HFFc6 (cell line): ENCODE data around the gene PRKAR1B. TPM values are rescaled to one million over a fixed set of nuclear protein-coding genes. Genes with fewer than 3 reads are reported as not detected.

ENCODE experiments used
- DNase-seq: peaks from one replicate; pipeline ENCODE4 v3.0.0-alpha.2; 2018
- H3K27ac Mint-ChIP-seq: 2 replicates; pipeline ENCODE4 v1.8.0; 2020; ENCODE audit warnings: mild to moderate bottlenecking, mixed read lengths
- H3K27me3 Mint-ChIP-seq: 2 replicates; pipeline ENCODE4 v1.8.0; 2021; ENCODE audit warnings: mild to moderate bottlenecking, moderate library complexity, mixed read lengths; ENCODE audit not compliant: insufficient read depth
- H3K36me3 Mint-ChIP-seq: 2 replicates; pipeline ENCODE4 v1.8.0; 2021; ENCODE audit warnings: low read depth, mixed read lengths
- H3K4me1 Mint-ChIP-seq: 2 replicates; pipeline ENCODE4 v1.8.0; 2020; ENCODE audit warnings: low read depth, mixed read lengths
- H3K4me3 Mint-ChIP-seq: 2 replicates; pipeline ENCODE4 v1.8.0; 2020; ENCODE audit warnings: mild to moderate bottlenecking, moderate library complexity, mixed read lengths
- H3K9me3 Mint-ChIP-seq: 2 replicates; pipeline ENCODE4 v1.8.0; 2020; ENCODE audit warnings: mild to moderate bottlenecking, mixed read lengths
- total RNA-seq, 6 experiments: library from RNA; stranded (reverse); fragmentation: NEBNext Ultra II Directional; extraction: Animal tissue kit (Norgen Biotek cat#: 25700); gene quantifications; 2 replicates in 1 of 6; 3 replicates in 5 of 6; pipeline ENCODE4 v1.2.3, GENCODE V29; 2021
- TF ChIP-seq, protein P1 (sequence below): fragments of 200-600 bp; sonication (generic); IDR thresholded peaks from 2 replicates; pipeline ENCODE4 v1.5.0; 2021; ENCODE audit warnings: antibody characterized with exemption, mild to moderate bottlenecking

PRKAR1B gene
- total RNA-seq, 6 experiments from 2014 or later: 15.5 to 22.7 (median 17.1) TPM

GRCh38 chr7:631964-632830 is 94.9 kb downstream of the PRKAR1B start:
- TF ChIP-seq, protein P1, sequence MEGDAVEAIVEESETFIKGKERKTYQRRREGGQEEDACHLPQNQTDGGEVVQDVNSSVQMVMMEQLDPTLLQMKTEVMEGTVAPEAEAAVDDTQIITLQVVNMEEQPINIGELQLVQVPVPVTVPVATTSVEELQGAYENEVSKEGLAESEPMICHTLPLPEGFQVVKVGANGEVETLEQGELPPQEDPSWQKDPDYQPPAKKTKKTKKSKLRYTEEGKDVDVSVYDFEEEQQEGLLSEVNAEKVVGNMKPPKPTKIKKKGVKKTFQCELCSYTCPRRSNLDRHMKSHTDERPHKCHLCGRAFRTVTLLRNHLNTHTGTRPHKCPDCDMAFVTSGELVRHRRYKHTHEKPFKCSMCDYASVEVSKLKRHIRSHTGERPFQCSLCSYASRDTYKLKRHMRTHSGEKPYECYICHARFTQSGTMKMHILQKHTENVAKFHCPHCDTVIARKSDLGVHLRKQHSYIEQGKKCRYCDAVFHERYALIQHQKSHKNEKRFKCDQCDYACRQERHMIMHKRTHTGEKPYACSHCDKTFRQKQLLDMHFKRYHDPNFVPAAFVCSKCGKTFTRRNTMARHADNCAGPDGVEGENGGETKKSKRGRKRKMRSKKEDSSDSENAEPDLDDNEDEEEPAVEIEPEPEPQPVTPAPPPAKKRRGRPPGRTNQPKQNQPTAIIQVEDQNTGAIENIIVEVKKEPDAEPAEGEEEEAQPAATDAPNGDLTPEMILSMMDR: no peak
- Mint-ChIP-seq H3K4me3 (no peak overlapping the region), H3K27ac (no peak overlapping the region), H3K27me3 (no peaks in the 10 kb centered on the region), H3K4me1 (no peaks in the 10 kb centered on the region), H3K36me3 (no peaks in the 10 kb centered on the region), H3K9me3 (no peaks in the 10 kb centered on the region)
- no peak for DNase-seq

DNA sequence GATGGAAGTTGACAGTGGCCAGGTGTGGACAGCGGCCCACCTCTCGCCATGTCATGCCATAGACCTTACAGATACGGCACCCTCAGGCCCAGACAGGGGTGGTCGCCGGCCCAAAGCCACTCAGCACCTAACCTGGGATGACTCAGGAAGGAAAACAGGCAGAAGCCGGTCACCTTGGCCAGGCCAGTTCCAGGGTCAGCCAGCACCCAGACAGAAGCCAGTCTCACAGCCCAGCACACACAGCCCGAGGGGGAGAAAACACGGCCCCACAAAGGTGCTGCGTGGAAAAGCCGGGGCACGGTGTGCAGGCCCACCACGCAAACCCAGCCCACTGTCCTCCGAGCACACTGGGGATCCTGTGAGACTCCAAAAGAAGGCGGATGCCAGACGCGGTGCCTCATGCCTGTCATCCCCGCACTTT is 95.8 kb downstream of the PRKAR1B start:
- H3K4me1 Mint-ChIP-seq: no peaks in the 10 kb centered on the region

DNA sequence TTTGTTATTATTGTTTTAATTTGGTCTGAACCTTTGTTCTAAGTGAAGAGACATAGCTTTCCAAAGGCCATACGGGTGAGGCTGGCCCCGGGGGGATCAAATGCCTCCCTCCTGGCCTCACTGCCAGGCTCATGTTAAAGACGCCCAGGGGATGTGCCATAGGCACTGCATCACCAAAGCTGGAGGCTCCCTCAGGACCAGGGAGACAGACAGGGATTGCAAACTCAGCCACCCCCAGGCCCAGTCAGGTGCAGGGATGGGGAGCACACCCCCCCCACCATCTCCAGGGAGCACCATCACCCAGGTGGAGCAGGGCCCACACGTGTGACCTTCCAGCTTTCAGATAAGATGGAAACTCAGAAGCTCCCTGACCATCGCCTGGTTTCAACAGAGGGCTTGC is 96.5 kb downstream of the PRKAR1B start:
- no peak overlapping the region for H3K4me3 Mint-ChIP-seq
- TF ChIP-seq, protein P1: no peak
- H3K27ac Mint-ChIP-seq: no peak overlapping the region
- H3K4me1 Mint-ChIP-seq: no peaks in the 10 kb centered on the region
- no peaks in the 10 kb centered on the region; the same call in 1 of the 2 replicates for H3K27me3 Mint-ChIP-seq
- H3K9me3 Mint-ChIP-seq: peaks cover 7% of the 10 kb centered on the region; the same call in 1 of the 2 replicates
- no peak for DNase-seq
- peaks cover 4% of the 10 kb centered on the region; the same call in 1 of the 2 replicates for H3K36me3 Mint-ChIP-seq

More for the DNA sequence above, 95.8 kb downstream of the PRKAR1B start:
- no peak for DNase-seq
- H3K4me3 Mint-ChIP-seq: no peak overlapping the region
- TF ChIP-seq, protein P1: no peak
- H3K9me3 Mint-ChIP-seq: 0 out of 2 replicates have a peak, but pooled peaks cover under 1% of the 10 kb centered on the region
- H3K27ac Mint-ChIP-seq: no peak overlapping the region
- no peaks in the 10 kb centered on the region for H3K36me3 Mint-ChIP-seq
- no peaks in the 10 kb centered on the region for H3K27me3 Mint-ChIP-seq

DNA sequence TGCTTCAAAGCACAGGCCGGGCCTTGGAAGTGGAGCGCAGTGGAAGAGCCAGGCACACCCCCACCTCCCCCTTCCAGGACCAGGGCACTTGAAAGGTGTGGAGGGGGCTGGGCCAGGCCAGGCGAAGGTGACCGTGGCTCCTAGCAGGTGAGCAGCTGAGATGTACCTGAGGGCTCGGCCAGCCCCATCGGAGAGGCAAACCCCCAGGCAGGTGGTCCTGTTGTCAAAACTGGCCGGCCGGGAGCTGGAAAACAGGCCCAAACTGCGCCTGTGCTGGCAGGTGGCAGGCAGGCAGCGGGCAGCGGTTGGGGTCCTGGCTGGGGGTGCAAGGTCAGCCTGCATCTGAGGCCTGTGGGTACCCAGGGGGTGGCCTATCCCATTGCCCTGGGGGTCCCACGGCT is 97.0 kb downstream of the PRKAR1B start:
- peaks cover 11% of the 10 kb centered on the region; the same call in 1 of the 2 replicates for H3K9me3 Mint-ChIP-seq
- no peak for DNase-seq
- TF ChIP-seq, protein P1: no peak
- H3K36me3 Mint-ChIP-seq: peaks cover 6% of the 10 kb centered on the region; the same call in 1 of the 2 replicates
- H3K27me3 Mint-ChIP-seq: no peaks in the 10 kb centered on the region; the same call in 1 of the 2 replicates
- no peaks in the 10 kb centered on the region for H3K4me1 Mint-ChIP-seq
- no peak overlapping the region for H3K4me3 Mint-ChIP-seq
- H3K27ac Mint-ChIP-seq: no peak overlapping the region

GRCh38 chr7:628826-629225 is 98.3 kb downstream of the PRKAR1B start:
- H3K36me3 Mint-ChIP-seq: peaks cover 9% of the 10 kb centered on the region; the same call in 1 of the 2 replicates

More at GRCh38 chr7:628826-629225, 98.3 kb downstream of the PRKAR1B start:
- no peak for DNase-seq
- H3K4me1 Mint-ChIP-seq: no peaks in the 10 kb centered on the region
- no peak overlapping the region for H3K27ac Mint-ChIP-seq
- H3K27me3 Mint-ChIP-seq: no peaks in the 10 kb centered on the region; the same call in 1 of the 2 replicates
- H3K9me3 Mint-ChIP-seq: peaks cover 18% of the 10 kb centered on the region; the same call in 1 of the 2 replicates
- no peak overlapping the region for H3K4me3 Mint-ChIP-seq
- TF ChIP-seq, protein P1: no peak
